ENCODE data around the gene BCORL1.

GRCh38 chrX:129945131-129945530 lies 37.3 kb upstream of the BCORL1 start:
- no peak for TF ChIP-seq CTCF (IDR thresholded peaks at IDR 0.05)
- no peak for TF ChIP-seq POLR2A (IDR thresholded peaks at IDR 0.05)
